Activated CD4-positive, alpha-beta T cell treated with anti-CD3 and anti-CD28 coated beads, Interleukin-2, amount 10 ng/mL, durations not matched to agents 24 days and 14 days (primary cell): ENCODE measurements around the gene KIF1B. TPM values are rescaled to one million over a fixed set of nuclear protein-coding genes. Genes with fewer than 3 reads are reported as not detected.

ENCODE experiments used
- DNase-seq: peaks from one replicate; pipeline ENCODE4 v3.0.0; 2022
- H3K27ac Mint-ChIP-seq: one replicate; pipeline ENCODE4 v1.8.0; 2022; ENCODE audit warnings: mild to moderate bottlenecking, mixed read lengths
- H3K27me3 Mint-ChIP-seq: one replicate; pipeline ENCODE4 v1.8.0; 2022; ENCODE audit warnings: mixed read lengths
- H3K36me3 Mint-ChIP-seq: one replicate; pipeline ENCODE4 v1.8.0; 2022; ENCODE audit warnings: low read depth, mild to moderate bottlenecking, mixed read lengths
- H3K4me1 Mint-ChIP-seq: one replicate; pipeline ENCODE4 v1.8.0; 2021; ENCODE audit warnings: mixed read lengths
- H3K4me3 Mint-ChIP-seq: one replicate; pipeline ENCODE4 v1.8.0; 2022; ENCODE audit warnings: mild to moderate bottlenecking, moderate library complexity, mixed read lengths
- H3K9me3 Mint-ChIP-seq: one replicate; pipeline ENCODE4 v1.8.0; 2021; ENCODE audit warnings: mixed read lengths
- intact Hi-C: fragments of 100-400 bp; cut with micrococcal nuclease; formaldehyde crosslinking; loops from one replicate; pipeline ENCODE4 v1.15.1; 2023
- total RNA-seq: library from RNA; stranded (reverse); gene quantifications from 2 replicates; pipeline ENCODE4 v1.2.3, GENCODE V29; 2022

KIF1B gene
- total RNA-seq, 1 donor from 2014 or later = 19.3 TPM

DNA sequence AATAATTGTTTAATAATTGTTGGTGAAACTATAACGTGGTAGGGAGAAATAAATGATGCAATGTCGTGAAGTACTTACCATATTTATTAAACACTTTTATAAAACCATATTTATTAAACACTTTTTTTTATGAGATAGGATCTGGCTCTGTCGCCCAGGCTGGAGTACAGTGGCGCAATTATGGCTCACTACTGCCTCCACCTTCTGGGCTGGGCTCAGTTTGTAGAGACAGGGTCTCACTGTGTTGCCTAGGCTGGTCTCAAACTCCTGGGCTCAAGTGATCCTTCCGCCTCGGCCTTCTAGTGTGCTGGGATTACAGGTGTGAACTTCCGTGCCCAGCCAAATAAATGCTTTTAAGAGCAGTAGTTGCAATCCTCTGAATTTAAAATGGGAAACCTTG lies 112.5 kb downstream of the KIF1B start:
- intact Hi-C loops = no loop called here
- Mint-ChIP-seq H3K36me3 (peaks cover 21% of the 10 kb centered on the region), H3K4me1 (peaks cover 6% of the 10 kb centered on the region), H3K9me3 (no peaks in the 10 kb centered on the region), H3K4me3 (no peak overlapping the region), H3K27me3 (no peaks in the 10 kb centered on the region), H3K27ac (no peak overlapping the region)
- no peak for DNase-seq

DNA sequence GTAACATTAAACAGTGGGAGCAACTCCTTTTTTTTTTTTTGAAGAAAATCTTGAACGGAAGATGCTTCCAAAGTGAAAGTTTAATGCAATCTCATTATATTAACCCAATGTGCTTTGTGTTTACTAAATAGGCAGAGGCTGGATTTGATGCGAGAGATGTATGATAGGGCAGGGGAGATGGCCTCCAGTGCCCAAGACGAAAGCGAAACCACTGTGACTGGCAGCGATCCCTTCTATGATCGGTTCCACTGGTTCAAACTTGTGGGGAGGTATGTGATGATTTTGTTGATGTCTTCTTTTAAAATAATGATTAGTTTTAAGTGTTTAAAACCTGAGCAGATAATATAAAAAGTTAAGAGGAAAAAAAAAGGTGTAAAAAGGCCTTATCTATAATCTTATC lies 114.3 kb downstream of the KIF1B start:
- H3K27ac Mint-ChIP-seq = no peak overlapping the region
- H3K27me3 Mint-ChIP-seq = no peaks in the 10 kb centered on the region
- peaks cover 21% of the 10 kb centered on the region for H3K36me3 Mint-ChIP-seq
- intact Hi-C loops = no loop called here
- DNase-seq = no peak
- no peaks in the 10 kb centered on the region for H3K9me3 Mint-ChIP-seq
- peaks cover 3% of the 10 kb centered on the region for H3K4me1 Mint-ChIP-seq
- H3K4me3 Mint-ChIP-seq = no peak overlapping the region

- intact Hi-C loops = no loop called here
- H3K4me3 Mint-ChIP-seq = no peak overlapping the region
- H3K36me3 Mint-ChIP-seq = peaks cover 21% of the 10 kb centered on the region
- no peak for DNase-seq
- H3K27ac Mint-ChIP-seq = peak overlapping the region; percentile 18
- no peaks in the 10 kb centered on the region for H3K27me3 Mint-ChIP-seq
- peaks cover 3% of the 10 kb centered on the region for H3K4me1 Mint-ChIP-seq
- no peaks in the 10 kb centered on the region for H3K9me3 Mint-ChIP-seq
Measured at GRCh38 chr1:10325521-10325920, 115.2 kb downstream of the KIF1B start.

DNA sequence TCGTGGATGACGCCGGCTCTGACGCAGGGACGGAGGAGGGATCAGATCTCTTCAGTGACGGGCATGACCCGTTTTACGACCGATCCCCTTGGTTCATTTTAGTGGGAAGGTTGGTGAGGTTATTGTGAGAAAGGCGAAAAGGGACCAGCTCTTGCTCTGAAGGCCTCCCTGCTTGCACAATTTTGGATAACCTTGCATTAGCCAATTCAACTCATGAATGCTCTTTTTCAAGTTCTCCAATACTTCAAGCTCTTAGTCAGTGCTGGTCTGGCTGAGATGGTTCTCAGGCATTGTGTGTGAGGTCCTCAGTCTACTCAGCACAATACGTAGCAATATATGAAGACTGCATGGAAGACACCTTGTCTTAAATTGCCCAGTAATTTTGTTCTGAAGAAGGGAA lies 115.9 kb downstream of the KIF1B start:
- Mint-ChIP-seq H3K36me3 (peaks cover 21% of the 10 kb centered on the region), H3K4me3 (no peak overlapping the region), H3K9me3 (no peaks in the 10 kb centered on the region), H3K27ac (no peak overlapping the region), H3K27me3 (no peaks in the 10 kb centered on the region), H3K4me1 (peaks cover 3% of the 10 kb centered on the region)
- intact Hi-C loops = no loop called here
- no peak for DNase-seq

DNA sequence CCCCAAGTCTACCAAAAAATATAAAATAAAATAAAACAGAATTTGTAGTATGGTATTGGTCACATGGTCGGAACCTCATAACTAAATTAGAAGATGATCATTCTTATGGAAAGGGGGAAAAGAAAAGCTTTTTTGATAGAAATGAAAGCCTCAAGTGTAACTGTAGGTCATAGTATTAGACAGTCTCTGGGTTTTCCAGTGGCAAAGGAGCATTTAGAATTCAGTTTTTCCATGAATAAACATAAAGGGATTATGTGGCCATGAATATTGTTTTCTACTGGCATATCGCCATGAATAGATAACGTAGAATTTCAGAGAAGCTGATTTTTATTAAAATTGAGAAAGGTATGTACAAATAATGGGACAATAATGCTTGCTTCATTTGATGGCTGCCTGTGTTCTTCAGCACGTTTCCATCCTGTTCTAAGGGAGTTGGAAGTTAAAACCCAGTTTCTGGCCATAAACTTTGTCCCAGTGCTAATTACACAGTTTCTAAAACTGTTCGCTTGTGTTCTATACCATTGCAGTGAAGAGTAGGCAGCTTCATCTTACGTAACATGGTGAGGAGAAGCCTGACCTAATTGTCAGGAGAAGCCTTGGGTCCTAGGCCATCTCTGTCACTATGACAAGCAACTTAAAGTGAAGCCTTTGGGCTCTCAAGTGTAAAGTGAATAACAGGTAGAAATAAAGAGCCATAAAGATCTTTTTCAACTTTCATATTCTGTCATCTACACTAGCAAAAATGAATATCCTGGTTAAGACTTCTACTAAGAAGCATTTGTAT lies 118.0 kb downstream of the KIF1B start:
- no peak overlapping the region for H3K4me3 Mint-ChIP-seq

GRCh38 chr1:10337436-10337835 lies 127.1 kb downstream of the KIF1B start:
- no peaks in the 10 kb centered on the region for H3K4me1 Mint-ChIP-seq
- no peak for DNase-seq
- no peak overlapping the region for H3K4me3 Mint-ChIP-seq
- intact Hi-C loops = no loop called here
- H3K27me3 Mint-ChIP-seq = no peaks in the 10 kb centered on the region
- H3K27ac Mint-ChIP-seq = peak overlapping the region; percentile 32
- no peaks in the 10 kb centered on the region for H3K9me3 Mint-ChIP-seq
- H3K36me3 Mint-ChIP-seq = peaks cover 8% of the 10 kb centered on the region

More for the DNA sequence above, 118.0 kb downstream of the KIF1B start:
- H3K27ac Mint-ChIP-seq = no peak overlapping the region
- no peaks in the 10 kb centered on the region for H3K9me3 Mint-ChIP-seq
- DNase-seq = no peak
- peaks cover 3% of the 10 kb centered on the region for H3K4me1 Mint-ChIP-seq
- intact Hi-C loops = no loop called here
- no peaks in the 10 kb centered on the region for H3K27me3 Mint-ChIP-seq
- H3K36me3 Mint-ChIP-seq = peaks cover 16% of the 10 kb centered on the region

GRCh38 chr1:10338047-10338446 lies 127.7 kb downstream of the KIF1B start:
- intact Hi-C loops = loop anchor here (1.0 kb wide), 1 partner anchor 128 kb away; the partner anchor contains the start of gene KIF1B
- peaks cover 11% of the 10 kb centered on the region for H3K36me3 Mint-ChIP-seq
- H3K27me3 Mint-ChIP-seq = no peaks in the 10 kb centered on the region
- H3K4me3 Mint-ChIP-seq = no peak overlapping the region
- DNase-seq = peak; percentile 75
- no peaks in the 10 kb centered on the region for H3K4me1 Mint-ChIP-seq
- H3K27ac Mint-ChIP-seq = no peak overlapping the region
- H3K9me3 Mint-ChIP-seq = no peaks in the 10 kb centered on the region

DNA sequence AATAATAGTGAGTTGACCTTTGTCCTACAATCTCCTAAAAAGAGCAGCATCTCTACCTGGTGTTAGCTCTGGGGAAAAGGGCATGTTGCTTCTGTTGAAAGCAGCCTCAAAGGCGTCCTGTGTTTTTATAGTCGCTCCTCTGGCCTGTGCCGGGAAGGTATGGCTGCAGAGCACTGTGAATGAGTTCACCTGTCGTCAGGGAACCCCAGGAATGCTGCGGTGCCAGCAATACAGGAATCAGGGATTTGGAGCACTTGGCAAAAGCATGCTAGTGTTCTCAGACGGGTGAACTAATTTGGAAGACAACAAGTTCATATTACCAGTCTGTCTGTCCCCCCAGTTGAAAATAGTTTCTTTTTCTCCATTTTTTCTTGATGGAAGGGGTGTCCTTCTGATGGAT lies 128.2 kb downstream of the KIF1B start:
- H3K27ac Mint-ChIP-seq = no peak overlapping the region
- no peaks in the 10 kb centered on the region for H3K9me3 Mint-ChIP-seq
- DNase-seq = no peak
- intact Hi-C loops = loop anchor here (1.0 kb wide), 1 partner anchor 128 kb away; the partner anchor contains the start of gene KIF1B
- no peaks in the 10 kb centered on the region for H3K4me1 Mint-ChIP-seq
- H3K4me3 Mint-ChIP-seq = no peak overlapping the region
- H3K36me3 Mint-ChIP-seq = peaks cover 14% of the 10 kb centered on the region
- H3K27me3 Mint-ChIP-seq = no peaks in the 10 kb centered on the region

DNA sequence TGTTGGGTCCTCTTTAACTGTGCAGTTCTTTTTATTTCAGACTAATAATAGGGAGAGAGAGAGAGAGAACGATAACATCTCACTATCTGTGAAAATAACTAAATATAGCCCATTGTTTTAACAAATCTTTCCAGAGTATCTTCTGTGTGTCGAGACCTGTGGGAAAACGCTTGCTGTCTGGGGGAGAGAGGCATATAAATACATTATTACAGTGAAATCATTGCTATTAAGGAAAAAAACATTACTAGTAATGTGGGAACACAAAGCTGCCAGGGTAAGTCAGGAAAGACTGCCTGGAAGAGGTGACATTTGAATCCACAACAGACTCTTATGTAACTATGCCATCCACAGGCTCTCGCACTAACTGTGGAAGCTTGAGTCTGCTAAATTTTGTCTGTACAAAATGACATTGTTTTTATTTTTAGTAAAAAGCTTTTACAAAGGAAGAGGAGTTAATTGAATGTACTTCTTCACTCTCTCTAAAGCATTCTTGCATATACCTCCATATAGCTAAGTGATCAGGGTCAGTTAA lies 128.7 kb downstream of the KIF1B start:
- no peak for DNase-seq
- H3K4me1 Mint-ChIP-seq = no peaks in the 10 kb centered on the region
- peaks cover 13% of the 10 kb centered on the region for H3K36me3 Mint-ChIP-seq
- H3K27ac Mint-ChIP-seq = no peak overlapping the region
- no peak overlapping the region for H3K4me3 Mint-ChIP-seq
- H3K27me3 Mint-ChIP-seq = no peaks in the 10 kb centered on the region
- intact Hi-C loops = no loop called here
- H3K9me3 Mint-ChIP-seq = no peaks in the 10 kb centered on the region

DNA sequence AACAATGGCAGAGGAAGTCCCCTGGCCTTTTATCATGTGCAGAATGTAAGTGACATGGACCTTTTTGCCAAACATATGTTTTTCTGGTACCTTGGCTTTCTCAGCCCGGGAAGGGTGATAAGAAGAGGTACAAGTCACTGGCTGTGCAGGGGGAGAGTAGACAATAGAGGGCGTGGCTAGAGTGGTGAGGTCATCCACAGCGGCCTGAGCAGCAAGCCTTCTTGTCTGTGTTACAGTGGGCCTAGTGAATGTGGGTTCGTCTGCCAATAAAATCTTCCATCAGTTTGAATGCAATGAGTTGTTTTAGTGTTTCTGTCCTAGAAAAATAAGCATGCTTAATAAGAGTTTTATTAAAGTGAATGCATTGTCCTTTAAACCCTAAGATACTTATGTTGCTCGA lies 129.4 kb downstream of the KIF1B start:
- no peaks in the 10 kb centered on the region for H3K27me3 Mint-ChIP-seq
- H3K4me3 Mint-ChIP-seq = no peak overlapping the region
- no peaks in the 10 kb centered on the region for H3K4me1 Mint-ChIP-seq
- H3K27ac Mint-ChIP-seq = no peak overlapping the region
- no peak for DNase-seq
- H3K36me3 Mint-ChIP-seq = peaks cover 15% of the 10 kb centered on the region
- no peaks in the 10 kb centered on the region for H3K9me3 Mint-ChIP-seq
- intact Hi-C loops = no loop called here

DNA sequence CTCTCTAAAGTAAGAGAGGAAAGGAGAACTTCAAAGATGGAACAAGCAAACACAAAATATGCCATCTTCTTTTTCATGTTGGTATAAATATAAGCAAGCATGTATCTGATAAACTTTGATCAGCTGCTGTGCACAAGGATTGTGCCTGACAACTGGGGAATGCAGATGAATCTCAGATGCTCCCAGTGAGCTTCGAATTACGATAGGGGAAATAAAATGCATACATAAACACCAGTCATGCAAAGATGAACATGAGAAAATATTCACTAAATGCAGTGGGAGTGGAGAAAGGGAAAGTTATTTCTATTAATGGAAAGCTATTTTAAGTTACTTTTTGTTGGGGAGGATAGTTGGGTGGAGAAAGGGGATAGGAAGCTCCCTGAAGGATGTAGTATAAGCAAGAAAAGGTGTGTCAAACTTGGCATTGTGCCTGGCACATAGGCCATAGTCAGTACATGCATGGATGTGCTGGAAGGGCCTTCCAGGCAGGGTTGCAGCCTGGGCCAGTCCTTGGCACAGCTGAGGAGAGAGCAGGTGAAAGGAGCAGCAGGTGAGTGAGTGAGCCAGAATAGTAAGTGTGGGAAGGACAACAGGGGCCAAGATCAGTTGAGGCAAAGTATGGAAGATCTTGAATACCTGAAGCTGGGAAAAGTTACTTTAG lies 130.7 kb downstream of the KIF1B start:
- DNase-seq = no peak
- Mint-ChIP-seq H3K4me1 (no peaks in the 10 kb centered on the region), H3K4me3 (no peak overlapping the region), H3K36me3 (peaks cover 16% of the 10 kb centered on the region), H3K9me3 (no peaks in the 10 kb centered on the region), H3K27me3 (no peaks in the 10 kb centered on the region), H3K27ac (no peak overlapping the region)
- intact Hi-C loops = no loop called here

- H3K36me3 Mint-ChIP-seq = peaks cover 19% of the 10 kb centered on the region
- no peak overlapping the region for H3K4me3 Mint-ChIP-seq
- DNase-seq = no peak
- peaks cover 4% of the 10 kb centered on the region for H3K4me1 Mint-ChIP-seq
- intact Hi-C loops = no loop called here
- H3K27me3 Mint-ChIP-seq = no peaks in the 10 kb centered on the region
- no peak overlapping the region for H3K27ac Mint-ChIP-seq
- no peaks in the 10 kb centered on the region for H3K9me3 Mint-ChIP-seq
Measured at GRCh38 chr1:10347109-10347508, 136.7 kb downstream of the KIF1B start.

GRCh38 chr1:10353282-10353681 lies 142.9 kb downstream of the KIF1B start:
- no peaks in the 10 kb centered on the region for H3K9me3 Mint-ChIP-seq
- H3K27me3 Mint-ChIP-seq = no peaks in the 10 kb centered on the region
- no peak overlapping the region for H3K27ac Mint-ChIP-seq
- no peaks in the 10 kb centered on the region for H3K4me1 Mint-ChIP-seq
- no peak for DNase-seq
- H3K4me3 Mint-ChIP-seq = no peak overlapping the region
- intact Hi-C loops = no loop called here
- H3K36me3 Mint-ChIP-seq = peaks cover 11% of the 10 kb centered on the region

DNA sequence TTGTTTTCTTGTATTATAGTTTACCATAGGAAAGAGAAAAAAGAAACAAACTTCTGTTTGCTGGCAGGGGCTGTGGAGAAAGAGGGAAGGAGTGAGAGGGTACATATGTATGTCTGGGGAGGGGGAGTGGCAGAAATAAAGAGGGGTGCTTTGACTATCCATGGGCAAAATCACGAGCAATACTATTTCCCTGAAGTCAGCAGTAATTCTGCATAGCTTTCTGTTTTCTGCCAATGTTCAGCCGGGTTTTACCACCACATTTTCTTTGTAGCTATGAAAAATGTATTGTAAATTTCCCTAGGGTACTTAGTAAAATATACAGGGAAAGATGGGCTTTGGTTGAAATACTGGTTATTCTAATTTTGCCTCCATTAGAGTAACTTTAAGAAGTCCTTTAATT lies 143.3 kb downstream of the KIF1B start:
- no peaks in the 10 kb centered on the region for H3K4me1 Mint-ChIP-seq
- H3K4me3 Mint-ChIP-seq = no peak overlapping the region
- no peaks in the 10 kb centered on the region for H3K27me3 Mint-ChIP-seq
- H3K9me3 Mint-ChIP-seq = no peaks in the 10 kb centered on the region
- H3K27ac Mint-ChIP-seq = no peak overlapping the region
- intact Hi-C loops = no loop called here
- peaks cover 9% of the 10 kb centered on the region for H3K36me3 Mint-ChIP-seq
- no peak for DNase-seq
